Lower leg skin (tissue), 4 donors: ENCODE data around the gene PMM2. TPM values are rescaled to one million over a fixed set of nuclear protein-coding genes. Genes with fewer than 3 reads are reported as not detected.

Experiments
- DNase-seq, 2 donors: peaks; one replicate each; pipeline ENCODE4 v3.0.0-alpha.2; 2019; ENCODE audit warnings: low spot score in 2 of 2
- H3K4me3 ChIP-seq: fragments of 200-600 bp; sonication (generic); 2 replicates; pipeline ENCODE4 v1.5.1; 2017; ENCODE audit warnings: mild to moderate bottlenecking, low read depth; ENCODE audit not compliant: poor library complexity, severe bottlenecking
- CTCF ChIP-seq, 3 donors: fragments of 450-650 bp; IDR thresholded peaks; one replicate each; pipeline ENCODE4 v1.5.1; 2016; ENCODE audit warnings: antibody characterized with exemption in 3 of 3, mild to moderate bottlenecking in 3 of 3, moderate library complexity in 2 of 3
- POLR2A ChIP-seq, 2 donors: fragments of 450-650 bp; IDR thresholded peaks; one replicate each; pipeline ENCODE4 v1.6.1; 2016 to 2017; ENCODE audit warnings: antibody characterized with exemption in 2 of 2, mild to moderate bottlenecking in 1 of 2, moderate library complexity in 1 of 2
- WGBS, 2 donors: methylation state at CpG; one replicate each; pipeline ENCODE4 v1.1.5; 2018; 5-methylcytosine and 5-hydroxymethylcytosine counted together
- intact Hi-C: fragments of 100-400 bp; cut with DNase I; formaldehyde crosslinking; loops from one replicate; pipeline ENCODE4 v1.15.0; 2023; ENCODE audit warnings: low total_unique reads
- total RNA-seq, 4 donors: library from RNA; depleted of rRNA; stranded (reverse); fragments of >200 nt; gene quantifications; one replicate each; pipeline ENCODE4 v1.1.0, GENCODE V29; 2016

The PMM2 gene
- total RNA-seq, 4 donors from 2014 or later = 20.5 to 41.8 (median 26.8) TPM

DNA sequence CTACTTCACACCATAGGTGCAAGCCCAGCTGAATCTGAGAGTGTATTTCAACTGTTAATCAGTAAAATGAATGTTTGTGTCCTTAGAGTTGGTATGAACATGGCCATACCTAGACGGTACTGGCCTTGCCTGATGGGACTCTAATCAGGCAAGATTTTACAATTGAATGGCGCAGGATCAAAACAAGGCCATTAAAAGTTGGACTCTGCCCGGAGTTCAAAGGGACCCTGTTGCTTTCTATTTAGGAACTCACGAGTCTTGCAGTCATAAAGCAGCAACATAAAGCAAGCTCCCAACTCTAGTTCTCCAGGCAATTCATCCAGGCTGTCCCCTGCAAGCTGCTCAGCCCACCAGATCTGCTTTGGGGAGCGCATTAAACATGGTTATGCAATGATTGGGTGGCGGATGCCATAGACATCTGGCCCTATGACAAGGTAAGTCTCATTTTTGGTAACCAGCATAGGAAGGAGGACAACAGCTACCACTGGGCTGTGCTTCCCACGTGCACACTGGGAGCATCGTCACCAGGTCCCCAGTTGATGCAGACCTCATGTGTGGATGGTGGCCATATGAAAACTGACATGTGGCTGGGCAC lies 9.0 kb upstream of the PMM2 start:
- TF ChIP-seq CTCF (IDR thresholded peaks at IDR 0.05) (no peak), POLR2A (IDR thresholded peaks at IDR 0.05) (no peak)
- DNase-seq = peak in 1 of 2 donors; percentile 57
- intact Hi-C loops = no loop called here
- WGBS, 2 donors = 73 to 74% methylated on average over 8 of the region's 8 CpGs
- H3K4me3 ChIP-seq = no peak overlapping the region

GRCh38 chr16:8795091-8795490 lies 2.5 kb upstream of the PMM2 start:
- H3K4me3 ChIP-seq = no peak overlapping the region
- TF ChIP-seq POLR2A (IDR thresholded peaks at IDR 0.05) = no peak
- TF ChIP-seq CTCF (IDR thresholded peaks at IDR 0.05) = no peak
- intact Hi-C loops = no loop called here
- WGBS, 2 donors = 85 to 86% methylated on average over 8 of the region's 8 CpGs
- DNase-seq = no peak

GRCh38 chr16:8795818-8796217 lies 1.8 kb upstream of the PMM2 start:
- 93 to 96% methylated on average over 10 of the region's 10 CpGs for WGBS, 2 donors
- H3K4me3 ChIP-seq = no peak overlapping the region
- TF ChIP-seq POLR2A (IDR thresholded peaks at IDR 0.05) (no peak), CTCF (IDR thresholded peaks at IDR 0.05) (no peak)
- intact Hi-C loops = no loop called here
- no peak for DNase-seq

- TF ChIP-seq POLR2A (IDR thresholded peaks at IDR 0.05) (no peak), CTCF (IDR thresholded peaks at IDR 0.05) (no peak)
- 35 to 39% methylated on average over 14 of the region's 14 CpGs for WGBS, 2 donors
- DNase-seq = no peak
- intact Hi-C loops = no loop called here
- H3K4me3 ChIP-seq = peak overlapping the region; percentile 96
These were observed 923 bp upstream of the PMM2 start for GRCh38 chr16:8796469-8797363.

- intact Hi-C loops = no loop called here
- TF ChIP-seq POLR2A (IDR thresholded peaks at IDR 0.05) (no peak), CTCF (IDR thresholded peaks at IDR 0.05) (no peak)
- peak overlapping the region; percentile 96 for H3K4me3 ChIP-seq
- DNase-seq = no peak
- WGBS, 2 donors = 1% methylated on average over 6 of the region's 6 CpGs
These were observed 512 bp downstream of the PMM2 start for GRCh38 chr16:8798174-8798527.
